GM21367 (cell line): ENCODE results near the gene XRCC1.
"Not testable (repeated sequence)": the region's sequence is repeated elsewhere in the genome, so short reads cannot be mapped to it uniquely, and the experiment has no call there.

ENCODE experiments used
- ATAC-seq: cut with Tn5 transposase; IDR thresholded peaks from one replicate; pipeline ENCODE4 v1.9.1; 2021; ENCODE audit not compliant: unreplicated experiment

Gene XRCC1

DNA sequence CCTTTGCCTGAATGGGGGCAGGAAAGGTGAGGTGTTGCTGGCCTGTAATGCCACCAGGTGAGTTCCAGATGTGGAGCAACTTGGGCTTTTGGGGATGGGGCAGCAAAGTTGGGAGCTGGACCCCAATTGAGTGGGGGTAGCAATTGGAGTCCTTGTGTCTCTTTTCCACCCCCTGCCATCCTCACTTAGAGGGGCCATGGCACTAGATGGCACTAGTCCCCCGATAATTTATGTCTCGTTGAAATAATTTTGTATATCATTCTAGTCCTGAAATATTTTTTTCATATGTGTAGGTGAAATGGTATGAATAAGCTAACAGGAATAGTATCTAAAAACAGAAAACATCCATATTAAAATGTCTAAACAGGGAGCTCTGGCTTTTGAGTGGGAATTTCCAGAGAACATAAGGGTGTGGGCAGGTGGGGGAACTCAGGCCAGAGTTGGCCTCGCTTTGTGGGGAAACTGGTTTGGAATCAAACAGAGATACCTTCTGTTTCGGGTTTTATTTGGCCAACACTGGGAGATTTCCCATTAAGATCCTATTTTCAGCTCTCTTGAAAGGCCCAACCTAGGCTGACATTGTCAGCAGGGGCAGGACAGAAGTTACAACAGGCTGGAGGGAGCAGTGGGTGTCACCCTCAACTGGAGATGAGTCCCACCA lies 24.4 kb upstream of the XRCC1 start:
- no peak for ATAC-seq

DNA sequence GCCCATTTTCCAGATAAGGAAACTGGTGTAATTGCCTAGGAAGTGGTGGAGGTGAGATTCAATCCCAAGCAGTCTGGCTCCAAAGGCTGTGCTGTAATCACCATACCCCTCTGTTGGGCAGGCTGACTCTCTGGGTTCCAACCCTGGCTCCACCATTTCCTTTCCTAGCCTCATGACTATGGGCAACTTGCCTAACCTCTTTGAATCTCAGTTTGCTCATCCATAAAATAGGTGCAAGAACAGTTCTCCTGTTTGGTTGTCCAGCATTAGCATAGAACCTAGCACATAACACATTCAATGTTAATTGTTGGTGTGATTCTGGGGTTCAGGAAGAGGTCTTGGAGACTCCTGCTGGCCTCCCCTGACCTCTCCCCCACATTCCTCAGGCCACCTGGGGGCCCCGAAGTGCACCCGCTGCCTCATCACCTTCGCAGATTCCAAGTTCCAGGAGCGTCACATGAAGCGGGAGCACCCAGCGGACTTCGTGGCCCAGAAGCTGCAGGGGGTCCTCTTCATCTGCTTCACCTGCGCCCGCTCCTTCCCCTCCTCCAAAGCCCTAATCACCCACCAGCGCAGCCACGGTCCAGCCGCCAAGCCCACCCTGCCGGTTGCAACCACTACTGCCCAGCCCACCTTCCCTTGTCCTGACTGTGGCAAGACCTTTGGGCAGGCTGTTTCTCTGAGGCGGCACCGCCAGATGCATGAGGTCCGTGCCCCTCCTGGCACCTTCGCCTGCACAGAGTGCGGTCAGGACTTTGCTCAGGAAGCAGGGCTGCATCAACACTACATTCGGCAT lies 23.3 kb upstream of the XRCC1 start:
- ATAC-seq: no peak

DNA sequence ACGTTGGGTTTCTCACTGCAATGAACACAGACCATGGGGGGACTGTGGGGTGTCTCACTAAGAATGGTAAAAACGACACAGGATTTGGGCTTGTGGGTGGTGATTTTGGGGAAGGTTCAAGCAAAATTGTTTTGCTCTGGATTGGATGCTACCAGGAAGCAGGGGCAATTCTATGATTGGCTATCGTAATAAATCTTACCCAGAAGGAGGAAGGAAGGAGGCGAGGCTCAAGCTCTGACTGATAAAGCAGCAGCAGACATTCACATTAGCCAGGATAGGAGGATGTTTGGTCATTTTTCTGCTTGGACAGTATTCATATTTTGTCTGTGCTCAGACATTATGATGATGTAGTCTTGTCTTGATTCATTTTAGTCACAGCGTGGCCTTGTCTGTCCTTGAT lies 22.5 kb upstream of the XRCC1 start:
- no peak for ATAC-seq

DNA sequence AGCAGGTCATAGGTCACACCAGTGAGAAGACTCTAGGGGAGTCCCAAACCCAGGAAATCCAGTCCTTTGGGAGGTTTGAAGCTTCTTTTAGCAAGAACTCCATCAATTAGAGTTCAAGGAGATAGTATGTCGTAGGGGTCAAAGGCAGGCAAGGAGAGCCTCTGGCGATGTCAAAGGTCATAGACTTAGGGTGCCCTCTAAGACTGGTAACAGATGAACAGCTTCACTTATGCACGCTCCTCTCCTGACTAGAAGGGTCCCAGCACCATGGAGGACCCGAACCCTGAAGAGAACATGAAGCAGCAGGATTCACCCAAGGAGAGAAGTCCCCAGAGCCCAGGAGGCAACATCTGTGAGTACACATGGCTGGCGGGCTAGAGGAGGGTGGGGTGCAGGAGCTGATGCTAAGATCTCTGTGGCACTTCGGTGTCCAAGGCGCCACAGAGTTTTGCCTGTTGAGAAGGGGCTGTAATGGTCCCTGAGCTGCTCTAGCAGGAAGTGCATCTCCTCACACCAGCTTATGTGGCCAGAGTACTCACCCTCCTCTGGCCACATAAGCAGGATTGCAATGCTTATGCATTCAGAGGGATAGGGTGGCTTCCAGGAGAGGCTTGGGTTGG lies 21.6 kb upstream of the XRCC1 start:
- ATAC-seq: no peak

DNA sequence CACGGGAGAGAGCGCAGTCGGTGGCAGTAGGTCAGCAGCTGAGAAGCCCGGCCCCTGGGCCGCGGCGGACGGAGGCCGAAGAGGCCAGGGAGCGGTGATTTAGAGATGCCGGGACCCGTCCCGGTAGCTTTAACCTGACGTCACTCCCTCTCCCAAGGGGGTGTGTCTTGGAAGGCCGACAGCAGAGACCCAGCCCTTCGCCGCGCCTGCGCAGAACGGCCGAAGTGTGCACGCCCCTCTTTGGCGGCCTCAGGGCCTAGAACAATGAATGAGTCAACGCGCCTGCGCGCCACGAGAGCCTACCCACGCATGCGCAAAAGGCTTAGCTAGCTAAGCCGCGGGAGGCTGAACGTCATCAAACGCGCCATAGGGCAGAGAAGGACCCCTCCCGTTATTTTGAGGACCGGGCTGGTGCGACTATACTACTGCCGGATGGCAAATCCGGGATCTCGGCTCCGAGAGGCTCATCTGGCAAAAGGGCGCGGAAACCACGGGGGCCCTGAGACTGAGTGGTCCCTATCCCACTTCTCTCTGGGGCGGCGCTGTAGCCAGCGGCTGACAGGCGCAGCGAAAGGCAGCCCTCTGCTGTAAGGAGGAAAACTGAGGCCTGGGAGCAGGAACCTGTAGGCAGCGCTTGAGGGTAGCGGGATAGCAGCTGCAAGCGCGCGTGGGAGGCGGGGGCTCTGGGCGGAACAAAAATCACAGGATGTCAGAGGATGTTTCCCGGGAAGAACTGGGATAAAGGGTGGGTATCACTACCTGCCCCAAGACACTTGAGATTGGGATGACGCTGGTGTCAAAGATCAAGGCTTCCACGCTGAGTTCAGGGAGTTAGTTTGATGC lies 20.9 kb upstream of the XRCC1 start, which contains the start of the genes IRGQ and ZNF576:
TSS of gene IRGQ (minus strand) at position 136 of the 843 bp plus-strand sequence. CDS start 796 bp downstream, outside the sequence.
TSS of gene ZNF576 (plus strand) at position 597 of the 843 bp plus-strand sequence. CDS start 514 bp downstream, outside the sequence.
- peak; percentile 64 for ATAC-seq

DNA sequence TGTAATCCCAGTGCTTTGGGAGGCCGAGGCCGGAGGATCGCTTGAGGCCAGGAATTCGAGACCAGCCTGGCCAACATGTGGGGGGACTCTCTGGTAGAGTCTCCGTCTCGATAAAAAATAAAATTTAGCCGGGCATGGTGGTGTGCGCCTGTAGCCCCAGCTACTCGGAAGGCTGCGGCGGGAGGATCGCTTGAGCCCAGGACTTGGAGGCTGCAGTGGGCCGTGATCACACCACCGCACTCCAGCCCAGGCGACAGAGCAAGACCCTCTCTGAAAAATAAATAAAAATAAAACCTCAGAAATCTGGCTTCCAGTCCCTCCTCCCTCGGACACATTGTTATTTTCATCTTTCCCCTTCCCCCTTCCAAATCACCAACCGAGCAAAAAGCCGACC lies 20.3 kb upstream of the XRCC1 start:
- ATAC-seq: peak; percentile 2

DNA sequence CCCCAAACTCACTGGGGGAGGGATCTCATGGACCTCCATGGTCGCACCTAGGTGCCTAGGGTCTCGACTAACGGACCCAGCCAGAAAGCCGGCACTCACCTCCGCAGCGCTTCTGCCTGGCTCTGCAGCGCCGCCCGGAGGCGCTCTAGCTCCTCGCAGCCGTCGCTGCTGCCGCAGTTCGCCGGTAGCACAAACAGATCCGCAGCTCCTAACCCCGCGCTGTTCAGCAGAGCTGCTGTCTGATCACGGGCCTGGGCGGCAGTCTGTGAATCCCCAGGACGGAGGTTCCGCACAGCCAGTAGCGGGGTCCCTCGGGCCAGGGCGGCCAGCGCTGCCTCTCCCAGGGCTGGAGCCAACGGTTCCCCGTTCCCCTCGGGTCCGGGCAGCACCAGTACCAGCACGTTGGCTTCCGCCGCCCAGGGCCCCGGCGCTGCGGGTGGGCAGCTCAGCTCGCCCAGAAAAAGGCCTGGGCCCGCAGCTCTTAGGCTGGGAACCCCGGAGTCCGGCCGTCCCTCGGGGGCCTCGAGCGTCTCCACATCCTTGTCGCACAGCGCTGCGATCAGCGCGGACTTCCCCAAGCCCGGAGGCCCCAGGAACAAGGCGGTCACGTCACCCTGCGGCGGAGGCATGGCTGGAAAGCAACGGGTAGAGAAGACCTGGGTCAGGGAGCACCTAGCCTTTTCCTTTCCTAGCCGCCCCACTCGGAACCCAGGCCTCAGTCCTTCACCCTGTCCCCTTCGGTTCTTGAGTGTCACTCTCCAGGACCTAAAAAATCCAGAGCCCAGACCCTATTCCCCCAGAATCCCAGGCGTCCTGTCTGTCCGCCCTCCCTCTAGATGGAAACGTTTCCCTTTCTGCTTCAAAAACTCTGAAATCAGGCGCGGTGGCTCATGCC lies 19.6 kb upstream of the XRCC1 start:
- ATAC-seq: no peak

DNA sequence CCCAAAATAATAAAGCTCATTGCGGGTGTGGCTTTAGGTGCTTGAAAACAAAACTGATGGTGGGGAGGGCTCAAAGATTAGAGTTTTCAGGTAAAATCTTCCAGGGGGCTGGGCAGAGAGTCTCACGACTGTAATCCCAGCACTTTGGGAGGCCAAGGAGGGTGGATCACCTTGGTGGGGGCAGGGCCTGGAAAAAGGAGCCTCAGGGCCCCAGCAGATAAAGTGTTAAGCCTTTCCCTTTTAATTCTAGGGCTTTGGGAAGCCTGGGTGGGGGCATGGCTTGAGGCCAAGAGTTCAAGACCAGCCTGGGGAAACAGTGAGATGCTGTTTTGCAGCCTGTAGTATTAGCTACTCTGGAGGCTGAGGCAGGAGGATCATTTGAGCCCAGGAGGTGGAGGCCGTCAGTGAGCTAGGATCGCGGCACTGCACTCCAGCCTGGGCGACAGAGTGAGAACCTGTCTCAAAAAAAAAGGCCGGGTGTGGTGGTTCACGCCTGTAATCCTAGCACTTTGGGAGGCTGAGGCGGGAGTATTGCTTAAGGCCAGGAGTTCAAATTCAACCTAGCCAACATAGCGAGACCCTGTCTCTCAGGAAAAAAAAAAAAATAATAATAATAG lies 18.9 kb upstream of the XRCC1 start:
- no peak for ATAC-seq

DNA sequence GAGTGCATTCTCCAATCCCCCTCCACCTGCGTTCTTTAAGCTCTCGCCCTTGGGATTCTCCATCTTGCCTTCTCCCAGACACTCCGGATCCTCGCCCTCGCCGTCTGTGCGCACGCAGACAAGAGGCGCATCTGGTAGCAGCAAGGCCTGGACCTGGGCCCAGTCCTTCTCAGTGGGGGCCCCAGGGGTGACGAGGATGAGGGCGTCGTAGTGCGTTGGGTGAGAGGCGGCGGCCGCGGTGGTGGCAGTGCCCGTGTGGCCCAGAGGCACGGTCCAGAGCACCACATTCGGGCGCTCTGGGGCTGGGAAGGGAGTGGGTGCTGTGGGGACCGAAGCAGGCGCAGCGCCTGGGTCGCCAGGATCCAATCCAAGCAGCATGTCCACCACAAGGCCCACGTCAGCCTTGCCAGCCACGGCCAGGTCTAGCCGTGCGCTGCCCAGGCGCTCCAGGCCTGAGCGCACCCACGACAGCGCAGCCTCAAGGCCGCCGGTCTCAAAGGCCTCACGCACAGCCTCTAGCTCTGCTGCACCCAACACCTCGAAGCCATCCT lies 17.5 kb upstream of the XRCC1 start:
- ATAC-seq: no peak

DNA sequence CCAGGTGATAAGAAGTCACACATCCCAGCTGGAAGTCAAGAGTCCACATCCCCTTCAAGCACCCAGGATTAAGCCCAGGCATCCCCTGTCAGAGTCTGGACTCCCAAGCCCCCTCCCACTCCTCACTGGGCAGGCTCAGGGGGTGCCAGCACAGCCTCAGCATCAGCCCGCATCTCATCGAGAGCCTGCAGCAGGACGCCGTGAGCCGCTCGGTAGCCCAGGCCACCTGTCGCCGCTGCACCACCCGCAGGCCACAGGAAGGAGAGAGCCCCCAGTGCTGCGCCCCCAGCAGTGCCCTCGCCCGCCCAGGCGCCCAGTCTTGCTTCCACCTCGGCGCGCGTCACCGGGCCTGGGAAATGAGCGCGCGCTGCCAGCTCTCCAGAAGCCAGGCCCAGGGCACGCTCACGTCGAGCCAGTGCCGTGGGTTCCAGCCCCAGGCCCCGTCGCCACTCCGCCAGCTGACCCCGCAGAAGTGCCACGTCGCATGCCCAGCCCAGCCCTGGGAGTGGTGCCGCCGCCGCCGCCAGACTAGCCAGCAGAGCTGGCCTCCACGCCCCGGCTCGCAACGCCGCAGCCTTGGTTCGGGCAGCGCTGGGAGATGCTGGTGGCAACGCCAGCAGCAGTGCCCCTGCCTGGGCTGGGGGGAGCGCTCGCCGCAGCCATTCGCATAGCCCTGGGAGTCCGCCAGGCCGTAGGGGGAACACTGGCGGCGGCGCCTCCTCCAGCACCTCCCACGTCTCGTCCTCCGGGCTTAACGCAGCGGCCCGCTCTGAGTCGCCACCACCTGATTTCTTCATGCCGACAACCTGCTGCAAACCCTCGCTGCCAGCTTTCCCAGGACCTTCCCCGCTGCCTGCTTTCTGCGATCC lies 16.8 kb upstream of the XRCC1 start:
- ATAC-seq: no peak

DNA sequence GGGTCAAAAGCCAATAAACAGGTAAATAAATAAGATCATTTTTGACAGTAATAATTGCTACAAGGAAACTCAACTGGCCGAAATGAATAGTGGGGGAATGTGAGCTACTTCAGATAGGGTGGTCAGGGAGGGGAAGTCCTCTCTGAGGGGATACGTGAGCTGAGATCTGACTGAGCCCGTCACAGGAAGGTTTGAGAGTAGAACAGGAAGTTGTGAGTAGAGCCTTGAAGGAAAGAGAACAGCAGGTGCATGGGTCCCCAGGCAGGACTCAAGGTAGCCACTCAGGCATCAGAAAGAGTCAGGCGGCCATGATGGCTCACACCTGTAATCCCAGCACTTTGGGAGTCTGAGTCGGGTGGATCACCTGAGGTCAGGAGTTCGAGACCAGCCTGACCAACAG lies 14.4 kb upstream of the XRCC1 start:
- no peak for ATAC-seq

DNA sequence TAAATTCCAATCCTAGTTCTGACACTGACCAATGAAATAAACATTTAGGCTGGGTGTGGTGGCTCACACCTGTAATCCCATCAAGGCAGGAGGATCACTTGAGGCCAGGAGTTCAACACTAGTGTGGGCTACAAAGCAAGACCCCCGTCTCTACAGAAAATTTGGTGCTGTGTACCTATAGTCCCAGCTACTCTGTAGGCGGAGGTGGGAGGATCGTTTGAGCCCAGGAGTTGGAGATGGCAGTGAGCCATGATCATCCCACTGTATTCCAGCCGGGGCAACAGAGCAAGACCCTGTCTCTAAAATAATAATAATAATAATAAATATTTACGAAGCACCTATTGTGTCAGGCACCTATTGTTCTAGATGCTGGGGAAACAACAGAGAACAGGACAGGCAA lies 13.9 kb upstream of the XRCC1 start:
- ATAC-seq: no peak

DNA sequence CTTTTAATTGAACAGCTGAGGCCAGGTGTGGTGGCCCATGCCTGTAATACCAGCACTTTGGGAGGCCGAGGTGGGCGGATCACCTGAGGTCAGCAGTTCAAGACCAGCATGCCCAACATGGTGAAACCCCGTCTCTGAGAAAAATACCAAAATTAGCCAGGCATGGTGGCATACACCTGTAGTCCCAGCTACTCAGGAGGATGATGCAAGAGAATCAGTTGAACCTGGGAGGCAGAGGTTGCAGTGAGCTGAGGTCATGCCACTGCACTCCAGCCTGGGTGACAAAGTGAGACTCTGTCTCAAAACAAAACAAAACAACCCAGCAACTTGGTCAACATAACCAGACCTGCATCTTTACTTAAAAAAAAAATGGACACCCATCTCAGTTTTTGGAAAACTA lies 11.7 kb upstream of the XRCC1 start:
- ATAC-seq: not testable (repeated sequence)

DNA sequence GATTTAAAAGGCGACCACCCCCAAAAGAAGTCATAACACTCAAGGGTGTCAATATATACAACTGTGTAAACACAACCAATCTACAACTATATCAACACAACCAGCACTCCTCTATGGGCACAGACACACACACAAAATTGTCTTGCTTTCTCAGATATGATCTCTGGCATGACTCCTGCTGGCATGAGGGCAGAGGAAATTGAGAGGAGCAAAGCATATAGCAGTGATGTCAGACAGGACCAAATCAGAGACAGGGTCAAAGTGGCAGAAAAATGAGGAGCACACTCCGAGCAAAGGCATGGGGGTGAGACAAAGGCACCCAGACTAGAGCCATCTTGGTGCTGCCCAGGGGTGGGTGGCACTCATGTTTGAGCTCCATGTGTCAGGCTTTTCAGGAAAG lies 11.0 kb upstream of the XRCC1 start:
- ATAC-seq: no peak

DNA sequence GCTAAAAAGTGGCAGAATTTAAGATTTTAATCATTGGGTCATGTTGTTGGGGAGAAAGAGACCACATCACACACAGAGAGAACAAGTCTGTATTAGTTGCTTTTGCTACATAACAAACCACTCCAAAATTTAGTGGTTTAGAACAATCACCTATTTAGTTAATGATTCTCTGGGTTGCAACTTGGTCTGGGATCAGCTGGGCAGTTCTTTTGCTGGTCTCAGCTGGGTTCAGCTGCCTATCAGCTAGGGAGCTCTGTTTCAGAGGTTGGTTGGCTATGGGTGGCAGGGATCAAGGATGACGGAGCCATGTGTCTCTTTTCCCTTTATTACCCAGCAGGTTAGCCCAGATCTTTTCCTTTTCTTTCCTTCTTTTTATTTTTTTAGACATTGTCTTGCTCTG lies 9.2 kb upstream of the XRCC1 start:
- no peak for ATAC-seq

DNA sequence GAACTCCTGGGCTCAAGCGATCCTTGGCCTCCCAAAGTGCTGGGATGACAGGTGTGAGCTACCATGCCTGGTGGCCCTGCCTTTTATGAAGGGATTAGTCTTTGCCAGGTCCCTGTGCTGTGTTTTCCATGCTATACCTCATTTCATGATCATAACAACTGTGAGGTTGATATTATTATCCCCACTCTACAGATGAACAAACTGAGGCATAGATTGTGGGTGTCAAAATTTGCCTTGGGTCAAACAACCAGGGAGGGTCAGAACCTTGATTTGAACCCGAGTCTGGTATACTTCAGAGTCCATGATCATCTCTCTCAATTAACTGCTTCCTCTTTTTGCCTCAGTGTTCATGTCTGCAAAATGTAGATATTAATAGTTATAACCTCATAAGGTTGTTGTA lies 7.2 kb upstream of the XRCC1 start:
- no peak for ATAC-seq

DNA sequence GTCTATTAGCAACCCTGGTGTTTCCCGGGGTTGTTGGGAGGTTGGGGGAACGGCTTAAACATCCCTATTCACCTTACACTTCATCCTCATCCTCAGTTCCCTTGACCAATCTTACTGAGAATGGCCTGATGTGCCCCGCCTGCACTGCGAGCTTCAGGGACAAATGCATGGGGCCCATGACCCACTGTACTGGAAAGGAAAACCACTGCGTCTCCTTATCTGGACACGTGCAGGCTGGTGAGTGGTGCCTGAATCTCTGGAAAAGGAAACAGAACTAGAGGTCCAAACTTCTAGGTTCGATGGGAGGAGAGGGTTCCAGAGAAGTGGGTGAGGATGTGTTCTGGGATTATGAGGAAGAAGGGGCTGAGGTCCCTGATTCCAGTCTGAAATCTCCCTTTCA lies 6.1 kb upstream of the XRCC1 start:
- no peak for ATAC-seq

DNA sequence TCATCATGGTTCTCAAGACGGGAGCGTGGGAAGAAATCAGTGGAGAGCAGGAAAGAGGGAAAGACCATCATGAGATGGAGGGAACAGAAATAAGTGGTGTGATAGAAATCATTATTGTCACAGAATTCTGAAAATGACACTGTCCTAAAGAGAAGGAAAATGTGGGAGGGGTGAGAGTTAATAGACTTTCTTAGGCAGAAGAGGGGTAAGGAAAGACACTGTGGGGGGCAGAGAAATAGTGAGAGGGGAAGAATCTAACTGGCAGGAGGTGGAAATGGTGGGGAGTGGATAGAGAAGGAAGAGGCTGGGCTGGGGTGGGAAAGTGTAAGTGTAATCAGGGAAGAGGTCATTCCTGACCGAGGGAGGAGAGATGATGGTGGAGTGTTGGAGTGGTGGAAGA lies 3.5 kb upstream of the XRCC1 start:
- ATAC-seq: no peak
